HAP-1 (cell line): ENCODE results near the gene CYSTM1.

Source experiments
- DNase-seq, 2 experiments: peaks; one replicate each; pipeline ENCODE4 v3.0.0-alpha.2; 2016 to 2020; ENCODE audit warnings: low spot score in 2 of 2
- H3K27me3 ChIP-seq: fragments of 250-450 bp; sonication (Bioruptor Pico); 2 replicates; pipeline ENCODE4 v1.5.1; 2020; ENCODE audit warnings: low read depth, mild to moderate bottlenecking, moderate library complexity
- H3K36me3 ChIP-seq: fragments of 250-450 bp; sonication (Bioruptor Pico); replicated peaks from 2 replicates; pipeline ENCODE4 v1.5.1; 2020; ENCODE audit warnings: mild to moderate bottlenecking
- H3K4me1 ChIP-seq: fragments of 250-450 bp; sonication (Bioruptor Pico); 2 replicates; pipeline ENCODE4 v1.5.1; 2020; ENCODE audit warnings: mild to moderate bottlenecking
- H3K4me3 ChIP-seq: fragments of 250-450 bp; sonication (Bioruptor Pico); 2 replicates; pipeline ENCODE4 v1.5.1; 2020; ENCODE audit warnings: mild to moderate bottlenecking, moderate library complexity
- H3K9me3 ChIP-seq: fragments of 250-450 bp; sonication (Bioruptor Pico); 2 replicates; pipeline ENCODE4 v1.5.1; 2020; ENCODE audit warnings: mild to moderate bottlenecking, moderate library complexity
- in situ Hi-C: fragments of 300-500 bp; cut with MboI; formaldehyde crosslinking; loops from 3 replicates; pipeline ENCODE4 v1.14.3; 2020; ENCODE audit warnings: low sequenced_read_pairs, inconsistent platforms, mixed read lengths

Gene CYSTM1

DNA sequence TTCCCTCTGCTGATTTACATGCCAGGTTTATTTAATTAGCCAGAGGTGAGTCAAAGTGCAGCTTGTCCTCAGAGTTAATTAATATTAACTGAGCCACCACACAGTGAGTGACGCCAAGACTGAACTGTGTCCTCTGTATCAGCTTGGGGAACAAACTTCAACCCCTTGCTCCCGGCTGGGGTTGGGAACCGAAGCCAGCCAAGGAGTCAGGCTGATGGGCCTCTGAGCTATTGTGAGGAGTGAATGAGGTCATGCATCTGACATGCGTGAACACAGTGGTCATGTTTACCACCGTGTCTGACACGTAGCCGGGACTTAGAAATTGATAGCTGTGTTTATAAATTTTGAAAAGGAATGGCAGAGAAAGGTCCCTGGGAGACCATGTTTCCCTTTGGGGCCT is 32.1 kb upstream of the CYSTM1 start:
- H3K36me3 ChIP-seq: no peaks in the 10 kb centered on the region
- H3K27me3 ChIP-seq: no peaks in the 10 kb centered on the region
- H3K4me3 ChIP-seq: no peak overlapping the region
- no peaks in the 10 kb centered on the region for H3K4me1 ChIP-seq
- no peaks in the 10 kb centered on the region for H3K9me3 ChIP-seq
- no peak for DNase-seq
- in situ Hi-C loops: no loop called here

- no peak for DNase-seq
- H3K4me3 ChIP-seq: no peak overlapping the region
- in situ Hi-C loops: no loop called here
- no peaks in the 10 kb centered on the region for H3K36me3 ChIP-seq
- no peaks in the 10 kb centered on the region for H3K4me1 ChIP-seq
- no peaks in the 10 kb centered on the region for H3K27me3 ChIP-seq
- H3K9me3 ChIP-seq: no peaks in the 10 kb centered on the region
Measured at GRCh38 chr5:140143521-140144258, 31.3 kb upstream of the CYSTM1 start.

DNA sequence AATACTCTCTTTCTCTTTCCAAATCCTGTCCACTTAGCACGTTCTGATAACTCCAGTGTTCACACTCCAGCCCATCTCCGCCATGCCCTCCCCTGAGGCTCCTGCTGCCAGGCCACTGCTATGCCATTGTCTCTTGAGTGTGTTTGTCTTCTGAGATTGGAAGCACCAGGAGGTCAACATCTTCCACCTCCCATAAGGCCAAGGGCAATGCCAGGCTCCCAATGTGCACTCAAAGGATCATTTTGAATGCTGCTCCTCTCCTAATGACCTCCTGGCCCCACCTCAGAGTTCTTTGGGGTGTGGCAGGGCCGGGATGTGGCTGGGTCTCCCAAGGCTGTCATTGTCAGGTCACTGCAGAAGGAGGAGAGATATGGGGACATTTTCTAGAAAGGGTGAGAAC is 29.7 kb upstream of the CYSTM1 start:
- Histone ChIP-seq H3K4me1 (no peaks in the 10 kb centered on the region), H3K9me3 (no peaks in the 10 kb centered on the region), H3K27me3 (no peaks in the 10 kb centered on the region), H3K4me3 (no peak overlapping the region), H3K36me3 (no peaks in the 10 kb centered on the region)
- DNase-seq: no peak
- in situ Hi-C loops: no loop called here

DNA sequence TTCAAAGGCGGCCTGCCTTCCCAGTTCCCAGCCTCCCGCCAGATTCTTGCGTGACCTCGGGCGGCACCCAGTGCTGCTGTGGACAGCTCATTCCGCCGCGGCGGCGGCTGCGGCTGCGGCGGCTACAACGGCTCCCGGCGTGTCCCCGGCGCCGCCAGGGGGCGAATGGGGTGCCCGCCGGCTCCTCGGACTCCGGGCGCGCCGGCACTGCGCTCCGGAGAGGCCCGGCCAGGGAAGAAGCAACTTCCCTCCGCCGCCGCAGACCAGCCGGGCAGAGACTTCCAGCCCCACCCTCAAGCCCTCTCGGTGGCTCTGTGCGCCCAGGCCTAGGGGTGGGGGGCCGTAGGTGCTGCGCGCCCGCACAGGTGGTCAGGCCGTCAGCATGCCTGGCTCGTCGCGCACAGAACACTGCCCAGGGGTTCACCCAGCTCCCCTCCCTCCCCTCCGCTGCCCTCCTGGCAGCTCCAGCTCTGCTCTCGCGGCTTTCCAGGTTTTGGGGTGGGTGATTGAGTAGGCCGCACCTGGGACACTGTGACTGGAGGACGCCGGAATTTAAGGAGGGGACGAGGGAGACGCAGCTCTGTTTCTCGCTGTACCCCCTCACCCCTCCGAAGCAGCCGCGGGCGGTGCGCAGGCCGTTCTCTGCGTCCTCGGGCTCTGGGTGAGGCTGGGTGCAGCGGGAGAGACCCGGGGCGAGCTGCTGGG is 29.0 kb upstream of the CYSTM1 start:
- Histone ChIP-seq H3K4me1 (no peaks in the 10 kb centered on the region), H3K9me3 (no peaks in the 10 kb centered on the region), H3K36me3 (no peaks in the 10 kb centered on the region), H3K4me3 (0 out of 2 replicates have a peak overlapping the region, but pooled peaks have one; percentile 10), H3K27me3 (no peaks in the 10 kb centered on the region)
- DNase-seq: peak; percentile 23 to 72
- in situ Hi-C loops: no loop called here

GRCh38 chr5:140146523-140146842 is 28.5 kb upstream of the CYSTM1 start:
- Histone ChIP-seq H3K4me3 (no peak overlapping the region), H3K4me1 (no peaks in the 10 kb centered on the region), H3K9me3 (no peaks in the 10 kb centered on the region), H3K36me3 (no peaks in the 10 kb centered on the region), H3K27me3 (no peaks in the 10 kb centered on the region)
- no peak for DNase-seq
- in situ Hi-C loops: no loop called here

DNA sequence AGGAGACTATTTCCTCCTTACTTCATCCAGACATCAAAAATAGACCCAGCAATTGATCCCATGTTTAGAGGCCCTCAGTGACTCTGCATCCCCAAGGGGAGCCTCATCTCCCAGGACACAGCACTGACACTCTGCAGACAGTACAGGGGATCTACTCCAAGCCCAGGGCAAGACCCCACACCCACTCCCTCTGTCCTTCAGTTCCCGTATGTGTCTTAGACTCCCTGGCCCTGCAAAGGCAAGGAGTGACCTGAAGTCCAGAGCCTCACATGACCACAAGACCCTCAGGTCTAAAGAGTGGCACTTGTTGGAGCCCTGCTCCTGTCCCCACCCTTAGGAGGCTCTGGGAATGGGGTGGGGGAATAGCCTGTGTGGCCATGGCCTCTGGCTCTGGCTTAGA is 27.5 kb upstream of the CYSTM1 start:
- Histone ChIP-seq H3K9me3 (no peaks in the 10 kb centered on the region), H3K27me3 (no peaks in the 10 kb centered on the region)
- in situ Hi-C loops: no loop called here

DNA sequence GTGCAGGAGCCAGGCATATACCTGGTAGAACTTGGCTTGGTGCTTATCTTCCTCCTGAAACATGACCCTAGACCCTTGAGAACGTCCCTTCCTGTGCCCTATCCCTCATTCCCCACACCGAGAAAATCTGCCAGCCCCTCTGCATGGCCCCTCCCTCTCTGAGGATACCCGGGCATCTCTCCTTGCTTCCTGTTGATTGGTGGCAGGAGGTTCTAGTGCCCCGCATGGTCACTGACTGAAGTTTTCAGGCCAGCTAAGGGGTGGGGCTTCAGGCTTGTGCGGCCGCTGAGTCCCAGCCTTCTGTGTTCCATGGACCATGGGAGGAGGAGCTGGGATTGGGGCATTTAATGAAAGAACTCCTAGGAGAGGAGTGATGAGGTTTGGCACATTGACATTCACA is 26.5 kb upstream of the CYSTM1 start:
- Histone ChIP-seq H3K36me3 (no peaks in the 10 kb centered on the region), H3K4me1 (no peaks in the 10 kb centered on the region), H3K27me3 (no peaks in the 10 kb centered on the region), H3K4me3 (no peak overlapping the region), H3K9me3 (no peaks in the 10 kb centered on the region)
- in situ Hi-C loops: no loop called here
- DNase-seq: peak in 1 of 2 experiments; percentile 46

More for the DNA sequence above, 27.5 kb upstream of the CYSTM1 start:
- Histone ChIP-seq H3K4me1 (no peaks in the 10 kb centered on the region), H3K4me3 (no peak overlapping the region), H3K36me3 (no peaks in the 10 kb centered on the region)
- DNase-seq: no peak

- no peak for DNase-seq
- no peaks in the 10 kb centered on the region for H3K27me3 ChIP-seq
- H3K36me3 ChIP-seq: no peaks in the 10 kb centered on the region
- H3K4me3 ChIP-seq: no peak overlapping the region
- in situ Hi-C loops: loop anchor here (5.0 kb wide), 1 partner anchor 68 kb away; no protein-coding TSS in a partner anchor
- no peaks in the 10 kb centered on the region for H3K9me3 ChIP-seq
- no peaks in the 10 kb centered on the region for H3K4me1 ChIP-seq
Measured at GRCh38 chr5:140150201-140150600, 24.8 kb upstream of the CYSTM1 start.

GRCh38 chr5:140151144-140152021 is 23.6 kb upstream of the CYSTM1 start:
- H3K36me3 ChIP-seq: no peaks in the 10 kb centered on the region
- no peak for DNase-seq
- no peaks in the 10 kb centered on the region for H3K9me3 ChIP-seq
- no peak overlapping the region for H3K4me3 ChIP-seq
- no peaks in the 10 kb centered on the region for H3K27me3 ChIP-seq
- in situ Hi-C loops: loop anchor here (5.0 kb wide), 1 partner anchor 69 kb away; no protein-coding TSS in a partner anchor
- no peaks in the 10 kb centered on the region for H3K4me1 ChIP-seq

DNA sequence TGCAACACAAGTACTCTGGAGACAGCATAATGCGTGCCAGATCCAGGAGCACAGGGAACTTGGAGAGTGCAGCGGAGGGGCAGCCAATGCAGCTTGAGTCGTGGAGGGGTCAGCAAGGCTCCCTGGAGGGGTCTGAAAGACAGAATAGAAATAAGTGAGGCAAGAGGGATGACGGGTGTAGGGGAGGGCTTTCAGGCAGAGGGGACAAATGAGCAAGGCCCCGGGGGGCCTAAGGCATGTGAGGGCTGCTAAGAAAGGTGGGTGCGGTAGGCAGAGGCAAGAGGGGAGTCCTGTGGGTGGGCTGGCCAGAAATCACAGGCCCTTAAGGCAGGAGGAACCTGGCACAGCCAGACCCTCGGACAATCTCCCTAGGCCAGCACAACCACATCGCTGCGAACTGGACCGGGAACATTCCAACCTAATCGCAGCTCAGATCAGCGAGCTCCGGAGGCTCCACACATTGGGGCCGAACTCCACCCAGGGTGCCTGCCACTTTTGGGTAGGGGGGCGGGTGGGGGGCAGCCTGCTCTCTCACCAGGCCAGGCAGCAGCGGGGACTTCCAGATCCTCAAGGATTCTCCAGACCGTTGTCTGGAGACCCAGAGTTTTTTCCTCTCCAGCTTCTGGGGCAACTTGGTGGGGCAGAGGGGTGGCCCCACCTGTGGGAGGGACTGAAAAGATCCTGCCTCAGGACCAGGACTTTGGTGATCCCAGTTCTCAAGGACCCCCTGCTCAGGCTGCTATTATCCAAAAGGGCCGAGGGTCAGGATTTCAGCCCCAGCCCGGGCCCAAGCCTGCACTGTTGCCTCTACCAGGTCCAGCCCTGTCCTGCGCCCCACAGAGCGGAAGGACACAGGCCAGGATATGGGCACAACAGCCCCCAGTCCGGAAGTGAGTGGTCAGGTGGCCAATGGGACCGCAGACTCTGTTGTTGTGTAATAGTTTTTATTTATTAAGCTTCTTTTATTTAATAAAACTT is 22.7 kb upstream of the CYSTM1 start:
- no peak overlapping the region for H3K4me3 ChIP-seq
- H3K36me3 ChIP-seq: no peaks in the 10 kb centered on the region
- DNase-seq: no peak
- H3K27me3 ChIP-seq: no peaks in the 10 kb centered on the region
- in situ Hi-C loops: loop anchor here (5.0 kb wide), 1 partner anchor 70 kb away; no protein-coding TSS in a partner anchor
- H3K4me1 ChIP-seq: peaks cover 4% of the 10 kb centered on the region; the same call in 1 of the 2 replicates
- H3K9me3 ChIP-seq: no peaks in the 10 kb centered on the region

GRCh38 chr5:140153255-140153654 is 21.7 kb upstream of the CYSTM1 start:
- DNase-seq: no peak
- no peak overlapping the region for H3K4me3 ChIP-seq
- in situ Hi-C loops: loop anchor here (5.0 kb wide), 1 partner anchor 71 kb away; no protein-coding TSS in a partner anchor
- H3K9me3 ChIP-seq: no peaks in the 10 kb centered on the region
- H3K4me1 ChIP-seq: peaks cover 6% of the 10 kb centered on the region
- no peaks in the 10 kb centered on the region for H3K27me3 ChIP-seq
- H3K36me3 ChIP-seq: no peaks in the 10 kb centered on the region

DNA sequence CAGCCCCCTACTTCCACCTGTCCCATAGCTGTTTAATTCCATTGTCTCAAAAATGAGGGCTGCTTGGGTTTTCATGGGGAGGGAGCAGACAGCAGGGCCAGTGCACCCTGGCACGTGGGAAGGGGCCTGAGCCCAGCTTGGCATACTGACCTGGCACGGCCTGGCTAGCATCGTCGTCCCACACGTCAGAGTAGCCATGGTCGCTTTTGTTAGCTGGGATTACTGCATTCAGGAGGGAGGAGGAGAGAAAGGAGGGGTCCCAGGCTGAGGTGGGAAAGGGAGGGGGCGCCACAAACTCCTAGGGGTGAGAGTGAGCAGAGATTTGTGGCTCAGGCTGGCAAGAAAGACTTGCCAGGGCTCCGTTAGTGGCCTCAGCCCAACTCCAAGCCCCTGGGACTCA is 21.1 kb upstream of the CYSTM1 start:
- Histone ChIP-seq H3K4me3 (no peak overlapping the region), H3K27me3 (no peaks in the 10 kb centered on the region), H3K4me1 (peaks cover 6% of the 10 kb centered on the region), H3K9me3 (no peaks in the 10 kb centered on the region), H3K36me3 (no peaks in the 10 kb centered on the region)
- in situ Hi-C loops: loop anchor here (5.0 kb wide), 1 partner anchor 72 kb away; no protein-coding TSS in a partner anchor
- no peak for DNase-seq
